Left ventricle myocardium inferior (tissue), 1 donor: ENCODE results near the gene ISM1. TPM values are rescaled to one million over a fixed set of nuclear protein-coding genes. Genes with fewer than 3 reads are reported as not detected.

Experiments
- DNase-seq: peaks from one replicate; pipeline ENCODE4 v3.0.0-alpha.2; 2020
- H3K27ac ChIP-seq: fragments of 200-600 bp; replicated peaks from 2 replicates; pipeline ENCODE4 v1.8.0; 2021
- H3K27me3 ChIP-seq: fragments of 200-600 bp; 2 replicates; pipeline ENCODE4 v1.8.0; 2021; ENCODE audit warnings: low read depth
- H3K36me3 ChIP-seq: fragments of 200-600 bp; 2 replicates; pipeline ENCODE4 v1.8.0; 2021
- H3K4me1 ChIP-seq: fragments of 200-600 bp; 2 replicates; pipeline ENCODE4 v1.8.0; 2021
- H3K4me3 ChIP-seq: fragments of 200-600 bp; 2 replicates; pipeline ENCODE4 v1.8.0; 2021; ENCODE audit warnings: mild to moderate bottlenecking, moderate library complexity
- H3K9me3 ChIP-seq: fragments of 200-600 bp; replicated peaks from 2 replicates; pipeline ENCODE4 v1.8.0; 2021
- intact Hi-C: fragments of 100-400 bp; cut with micrococcal nuclease; formaldehyde crosslinking; loops from one replicate; pipeline ENCODE4 v1.11.0; 2022
- total RNA-seq: library from RNA; stranded (reverse); fragmentation: NEBNext Ultra II Directional; extraction: Animal tissue kit (Norgen Biotek cat#: 25700); gene quantifications from one replicate; pipeline ENCODE4 v1.2.1, GENCODE V29; 2021
- TF ChIP-seq, protein P1 (sequence below): fragments of 200-600 bp; IDR thresholded peaks from 2 replicates; pipeline ENCODE4 v1.8.0; 2021; ENCODE audit warnings: antibody characterized with exemption, mild to moderate bottlenecking, borderline replicate concordance
- donor health status: DM: no; HTN: yes; CAD: no; lungs with severe emphysema.

The ISM1 gene
- total RNA-seq, 1 donor from 2014 or later, result 1.3 TPM

- no peak for DNase-seq
- Histone ChIP-seq H3K27me3 (no peaks in the 10 kb centered on the region), H3K36me3 (peaks cover 2% of the 10 kb centered on the region), H3K9me3 (no peaks in the 10 kb centered on the region), H3K4me3 (no peak overlapping the region), H3K27ac (no peak overlapping the region), H3K4me1 (no peaks in the 10 kb centered on the region)
- intact Hi-C loops, result no loop called here
- TF ChIP-seq, protein P1, sequence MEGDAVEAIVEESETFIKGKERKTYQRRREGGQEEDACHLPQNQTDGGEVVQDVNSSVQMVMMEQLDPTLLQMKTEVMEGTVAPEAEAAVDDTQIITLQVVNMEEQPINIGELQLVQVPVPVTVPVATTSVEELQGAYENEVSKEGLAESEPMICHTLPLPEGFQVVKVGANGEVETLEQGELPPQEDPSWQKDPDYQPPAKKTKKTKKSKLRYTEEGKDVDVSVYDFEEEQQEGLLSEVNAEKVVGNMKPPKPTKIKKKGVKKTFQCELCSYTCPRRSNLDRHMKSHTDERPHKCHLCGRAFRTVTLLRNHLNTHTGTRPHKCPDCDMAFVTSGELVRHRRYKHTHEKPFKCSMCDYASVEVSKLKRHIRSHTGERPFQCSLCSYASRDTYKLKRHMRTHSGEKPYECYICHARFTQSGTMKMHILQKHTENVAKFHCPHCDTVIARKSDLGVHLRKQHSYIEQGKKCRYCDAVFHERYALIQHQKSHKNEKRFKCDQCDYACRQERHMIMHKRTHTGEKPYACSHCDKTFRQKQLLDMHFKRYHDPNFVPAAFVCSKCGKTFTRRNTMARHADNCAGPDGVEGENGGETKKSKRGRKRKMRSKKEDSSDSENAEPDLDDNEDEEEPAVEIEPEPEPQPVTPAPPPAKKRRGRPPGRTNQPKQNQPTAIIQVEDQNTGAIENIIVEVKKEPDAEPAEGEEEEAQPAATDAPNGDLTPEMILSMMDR, result no peak
These were observed 71.3 kb downstream of the ISM1 start for GRCh38 chr20:13292201-13292885.

DNA sequence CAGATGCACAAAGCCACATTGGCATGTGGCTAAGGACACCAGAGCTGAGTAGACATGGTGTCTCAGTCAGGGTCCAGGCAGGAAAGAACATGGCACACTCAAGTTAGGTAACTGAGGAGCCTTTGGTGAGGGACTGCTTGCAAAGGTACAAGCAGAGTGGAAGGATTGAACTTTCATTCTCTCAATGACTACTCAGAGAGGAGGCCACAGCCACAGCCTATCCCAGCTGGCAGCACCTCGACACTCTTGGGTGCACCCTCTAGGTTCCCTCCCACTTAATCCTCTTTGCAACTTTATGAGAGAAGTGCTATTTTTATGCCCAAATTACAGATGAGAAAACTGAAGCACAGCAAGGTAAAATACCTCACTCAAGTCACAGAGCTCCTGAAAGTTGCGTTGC is 73.4 kb downstream of the ISM1 start:
- no peaks in the 10 kb centered on the region for H3K27me3 ChIP-seq
- DNase-seq, result no peak
- intact Hi-C loops, result no loop called here
- no peaks in the 10 kb centered on the region for H3K36me3 ChIP-seq
- H3K4me3 ChIP-seq, result no peak overlapping the region
- no peaks in the 10 kb centered on the region for H3K9me3 ChIP-seq
- TF ChIP-seq, protein P1, result no peak
- no peak overlapping the region for H3K27ac ChIP-seq
- no peaks in the 10 kb centered on the region for H3K4me1 ChIP-seq

GRCh38 chr20:13295637-13296036 is 74.6 kb downstream of the ISM1 start:
- intact Hi-C loops, result no loop called here

DNA sequence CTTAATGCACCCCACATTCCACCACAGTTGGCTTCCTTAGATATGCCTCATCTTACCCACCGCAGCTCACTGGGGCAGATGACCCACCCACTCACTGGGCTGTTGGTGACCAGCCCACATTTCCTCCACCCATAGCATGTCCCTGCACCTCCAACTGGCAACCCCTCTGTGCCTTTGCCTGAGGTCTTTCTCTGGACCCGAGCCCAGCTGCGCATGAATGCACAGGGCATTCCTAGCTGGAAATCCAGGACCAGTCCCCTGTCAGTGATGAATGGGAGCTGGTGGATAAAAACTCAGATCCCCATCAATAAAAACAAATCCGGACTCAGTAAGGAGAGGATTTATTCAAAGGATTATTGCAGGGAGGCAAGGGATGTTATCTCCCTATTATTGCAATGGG is 75.0 kb downstream of the ISM1 start:
- DNase-seq, result no peak
- Histone ChIP-seq H3K27me3 (no peaks in the 10 kb centered on the region), H3K4me1 (no peaks in the 10 kb centered on the region), H3K9me3 (no peaks in the 10 kb centered on the region), H3K36me3 (no peaks in the 10 kb centered on the region), H3K27ac (no peak overlapping the region), H3K4me3 (no peak overlapping the region)
- intact Hi-C loops, result no loop called here
- TF ChIP-seq, protein P1, result no peak

More at GRCh38 chr20:13295637-13296036, 74.6 kb downstream of the ISM1 start:
- no peak overlapping the region for H3K4me3 ChIP-seq
- H3K4me1 ChIP-seq, result no peaks in the 10 kb centered on the region
- H3K36me3 ChIP-seq, result no peaks in the 10 kb centered on the region
- DNase-seq, result no peak
- TF ChIP-seq, protein P1, result no peak
- no peaks in the 10 kb centered on the region for H3K9me3 ChIP-seq
- no peaks in the 10 kb centered on the region for H3K27me3 ChIP-seq
- H3K27ac ChIP-seq, result no peak overlapping the region

DNA sequence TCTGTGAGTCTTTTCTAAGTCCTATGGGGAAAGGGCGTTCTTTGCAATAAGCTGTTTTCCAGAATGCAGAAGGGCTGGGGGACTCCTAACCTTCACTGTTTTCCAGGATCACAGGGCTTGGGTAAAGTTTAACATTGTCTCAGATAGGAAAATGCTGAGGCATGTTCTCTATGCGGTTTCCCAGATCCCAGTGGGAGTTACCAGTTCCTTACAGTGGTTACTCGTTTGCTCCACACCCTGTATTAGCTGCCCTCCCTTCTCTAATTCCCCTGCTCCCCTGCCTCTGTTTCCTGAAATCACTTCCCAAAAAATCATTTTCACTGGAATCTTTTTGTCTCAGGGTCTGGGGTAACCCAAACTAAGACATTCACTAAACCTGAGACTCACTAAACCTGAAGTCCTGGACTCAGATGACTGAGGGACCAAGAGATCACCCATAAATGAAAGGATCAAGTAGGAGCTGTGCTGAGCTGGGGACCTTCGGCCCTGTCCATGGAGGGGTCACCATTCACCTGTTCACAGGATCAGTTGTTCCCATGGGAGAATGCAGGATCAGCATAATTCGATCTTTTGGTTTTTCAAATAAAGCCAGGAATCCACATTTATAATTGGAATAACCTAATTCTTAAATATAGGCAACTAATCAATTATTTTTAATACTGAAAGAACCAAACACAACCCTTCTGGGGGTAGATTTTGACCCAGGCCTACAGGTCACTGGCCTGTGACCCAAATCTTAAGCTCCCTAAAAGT is 76.2 kb downstream of the ISM1 start:
- Histone ChIP-seq H3K27ac (no peak overlapping the region), H3K9me3 (no peaks in the 10 kb centered on the region), H3K36me3 (no peaks in the 10 kb centered on the region), H3K27me3 (no peaks in the 10 kb centered on the region), H3K4me1 (no peaks in the 10 kb centered on the region), H3K4me3 (no peak overlapping the region)
- no peak for DNase-seq
- intact Hi-C loops, result no loop called here
- TF ChIP-seq, protein P1, result no peak
